GM12878 (cell line): ENCODE measurements around the gene KRT28. TPM values are rescaled to one million over a fixed set of nuclear protein-coding genes. Genes with fewer than 3 reads are reported as not detected.

Source experiments
- ATAC-seq: fragments of 200-7000 bp; cut with Tn5 transposase; 3 replicates; pipeline ENCODE4 v1.9.1; 2020; ENCODE audit warnings: mild to moderate bottlenecking, moderate library complexity
- BruUV-seq: library from RNA; stranded (reverse); fragments of 400-500 nt; replicated peaks from 2 replicates; lab custom pipeline; 2021; lab: Mats Ljungman, UMichigan
- CTCF ChIA-PET: fragments of 300-600 bp; sonication (Branson Sonifier 250); formaldehyde crosslinking; extraction: SDS; loops from one replicate; lab custom pipeline; 2021; ENCODE audit warnings: inconsistent platforms; lab: Yijun Ruan, JAX
- POLR2A ChIA-PET: fragments of 350-600 bp; formaldehyde crosslinking; extraction: SDS; loops from one replicate; lab custom pipeline; 2021; ENCODE audit warnings: inconsistent platforms; lab: Charles Lee
- RAD21 ChIA-PET: fragments of 300-600 bp; sonication (Branson Sonifier 250); formaldehyde crosslinking; loops from one replicate; lab custom pipeline; 2023; ENCODE audit warnings: antibody characterized with exemption; ENCODE audit not compliant: unreplicated experiment; lab: Charles Lee
- SMC1A ChIA-PET: fragments of 300-600 bp; sonication (Branson Sonifier 250); formaldehyde crosslinking; loops from one replicate; lab custom pipeline; 2023; ENCODE audit not compliant: unreplicated experiment, uncharacterized antibody; lab: Charles Lee
- DNase-seq: peaks from one replicate; pipeline ENCODE4 v3.0.0-alpha.2; 2011; ENCODE audit warnings: low read depth, low spot score
- FAIRE-seq: peaks from 3 replicates; lab custom pipeline; 2011; peaks lifted over from hg19 to GRCh38; lab: Jason Lieb, UNC
- H2AFZ ChIP-seq: 2 replicates; pipeline ENCODE4 v1.6.0; 2011; ENCODE audit warnings: low read depth, low read length, control low read depth; ENCODE audit not compliant: control insufficient read depth
- H3K27ac ChIP-seq: 2 replicates; pipeline ENCODE4 v1.5.1; 2011; ENCODE audit warnings: control low read depth; ENCODE audit not compliant: control insufficient read depth, insufficient read depth
- H3K27me3 ChIP-seq, 2 experiments: replicated peaks in 1 of 2; 2 replicates each; pipeline versions ENCODE4 v1.6.0 to v1.6.1; 2011; ENCODE audit warnings: low read length in 1 of 2; ENCODE audit not compliant: control insufficient read depth in 2 of 2, insufficient read depth in 2 of 2
- H3K36me3 ChIP-seq, 2 experiments: 2 replicates each; pipeline ENCODE4 v1.5.1; 2011; ENCODE audit warnings: low read length in 1 of 2; ENCODE audit not compliant: control insufficient read depth in 2 of 2, insufficient read depth in 2 of 2
- H3K4me1 ChIP-seq: 2 replicates; pipeline ENCODE4 v1.6.1; 2011; ENCODE audit warnings: mild to moderate bottlenecking, low read length, moderate library complexity, mixed read lengths; ENCODE audit not compliant: control insufficient read depth, insufficient read depth
- H3K4me2 ChIP-seq: 2 replicates; pipeline ENCODE4 v1.6.0; 2011; ENCODE audit warnings: control low read depth; ENCODE audit not compliant: control insufficient read depth, insufficient read depth
- H3K4me3 ChIP-seq: fragments of 200-600 bp; sonication (generic); 2 replicates; pipeline ENCODE4 v1.5.1; 2016
- H3K79me2 ChIP-seq: 2 replicates; pipeline ENCODE4 v1.6.0; 2011; ENCODE audit warnings: low read length; ENCODE audit not compliant: control insufficient read depth, insufficient read depth
- H3K9ac ChIP-seq: 2 replicates; pipeline ENCODE4 v1.8.0; 2011; ENCODE audit warnings: low read length, control low read depth, mixed read lengths; ENCODE audit not compliant: control insufficient read depth, insufficient read depth
- H3K9me3 ChIP-seq: replicated peaks from 3 replicates; pipeline ENCODE4 v1.5.1; 2011; ENCODE audit warnings: mild to moderate bottlenecking, low read length; ENCODE audit not compliant: control insufficient read depth, insufficient read depth
- H4K20me1 ChIP-seq: 2 replicates; pipeline ENCODE4 v1.6.0; 2011; ENCODE audit not compliant: control insufficient read depth, insufficient read depth
- IRF4 ChIP-seq: IDR thresholded peaks from 2 replicates; pipeline ENCODE4 v1.6.1; 2011; ENCODE audit warnings: low read depth, low read length
- JUNB ChIP-seq: IDR thresholded peaks from 2 replicates; pipeline ENCODE4 v1.6.1; 2016; ENCODE audit warnings: antibody characterized with exemption, mild to moderate bottlenecking
- NBN ChIP-seq: fragments of 450-650 bp; IDR thresholded peaks from 2 replicates; pipeline ENCODE4 v1.6.1; 2016
- ZBTB40 ChIP-seq: fragments of 450-650 bp; IDR thresholded peaks from 2 replicates; pipeline ENCODE4 v1.6.1; 2016; ENCODE audit warnings: mild to moderate bottlenecking, moderate library complexity, borderline replicate concordance
- WGBS: methylation state at CpG from one replicate; pipeline ENCODE4 v1.1.6; 2016; ENCODE audit warnings: low lambda C conversion rate; ENCODE audit not compliant: insufficient replicate concordance, insufficient coverage; ENCODE audit errors: missing lambda C conversion rate; 5-methylcytosine and 5-hydroxymethylcytosine counted together
- in situ Hi-C: fragments of 300-500 bp; cut with MboI; formaldehyde crosslinking; loops from 9 replicates; pipeline ENCODE4 v1.14.3; 2018; ENCODE audit warnings: mixed read lengths
- intact Hi-C: fragments of 100-400 bp; cut with micrococcal nuclease; formaldehyde crosslinking; loops from one replicate; pipeline ENCODE4 v1.14.2; 2022; ENCODE audit not compliant: unreplicated experiment
- polyA plus RNA-seq, 11 experiments: library from polyadenylated mRNA; depleted of rRNA in 4 of 11; unstranded in 6 of 11; stranded (reverse) in 5 of 11; fragments of >200 nt; fragmentation: Nextera tagmentation in 4 of 11; fragmentation: Illumina TruSeq in 1 of 11; extraction: Ambion mirVana in 4 of 11; extraction: Trizol in 1 of 11; gene quantifications; 1 replicate in 1 of 11; 2 replicates in 10 of 11; pipeline versions ENCODE4 v1.2.1 to v1.2.3, GENCODE V29; 2011 to 2016; ENCODE audit warnings: inconsistent platforms in 2 of 11, missing spikeins in 2 of 11, low read depth in 1 of 11
- total RNA-seq, 4 experiments: library from RNA; depleted of rRNA in 3 of 4; stranded (reverse); fragments of >200 nt in 3 of 4; fragmentation: Illumina TruSeq in 1 of 4; extraction: Trizol in 1 of 4; gene quantifications; 2 replicates each; pipeline versions ENCODE4 v1.2.1 to v1.2.3, GENCODE V29; 2013 to 2021

Gene KRT28
- total and polyA plus RNA-seq, 10 of the 15 experiments (the other 5 are each of a cell fraction or from before 2014, with no cell fraction given): not detected

- FAIRE-seq (no peak), ATAC-seq (peak; percentile 28; the same call in 2 of the 3 replicates), DNase-seq (no peak)
- no peaks in the 10 kb centered on the region for H3K9me3 ChIP-seq
- H3K27ac ChIP-seq: peak overlapping the region; percentile 76
- BruUV-seq: TSS peak; percentile 95
- TF ChIP-seq IRF4 (no peak), ZBTB40 (peak; percentile 58; the same call in 1 of the 2 replicates), NBN (peak; percentile 25; the same call in 1 of the 2 replicates), JUNB (0 out of 2 replicates have a peak, but pooled peaks have one; percentile 13)
- no peaks in the 10 kb centered on the region for H4K20me1 ChIP-seq
- peaks cover 5% of the 10 kb centered on the region for H3K79me2 ChIP-seq
- SMC1A ChIA-PET: interaction anchor here (0.7 to 2.6 kb wide), 6 partner anchors 12 to 257 kb away, joined by 3 to 13 read pairs (median 4); no protein-coding TSS in a partner anchor
- CTCF ChIA-PET: interaction anchor here (0.7 to 3.5 kb wide), 11 partner anchors 11 to 849 kb away, joined by 3 to 14 read pairs (median 4); no protein-coding TSS in a partner anchor
- H2AFZ ChIP-seq: peak overlapping the region; percentile 61
- POLR2A ChIA-PET: interaction anchor here (0.6 to 1.2 kb wide), 11 partner anchors 9 to 1226 kb away, joined by 3 to 7 read pairs (median 4); partner anchors contain the start of gene EIF1
- in situ Hi-C loops (no loop called here), intact Hi-C loops (no loop called here)
- peak overlapping the region; percentile 79 for H3K9ac ChIP-seq
- peaks cover 0 to 7% of the 10 kb centered on the region in 2 experiments; a peak in 2 of 4 replicates for H3K36me3 ChIP-seq
- peak overlapping the region; percentile 72 for H3K4me3 ChIP-seq
- WGBS: 0% methylated on average over 7 of the region's 7 CpGs
- peaks cover 11% of the 10 kb centered on the region for H3K4me1 ChIP-seq
- peak overlapping the region; percentile 56 for H3K4me2 ChIP-seq
- H3K27me3 ChIP-seq: no peaks in the 10 kb centered on the region
- RAD21 ChIA-PET: interaction anchor here (0.8 to 2.0 kb wide), 13 partner anchors 15 to 830 kb away, joined by 3 to 9 read pairs (median 5); partner anchors contain the start of gene SMARCE1
Observed at GRCh38 chr17:40818343-40818732, 18.6 kb upstream of the KRT28 start.
